ENCODE measurements around the gene GAL. TPM values are rescaled to one million over a fixed set of nuclear protein-coding genes. Genes with fewer than 3 reads are reported as not detected.

GAL gene
- total RNA-seq, result 0.43 and 0.96 TPM in 2 replicates

GRCh38 chr11:68684385-68685356 lies at the start of gene GAL:
Gene GAL (plus strand): TSS chr11:68684544. CDS start chr11:68684924, 380 bp downstream.

Other genes with a start within 250 kb of the GAL start
- gene PPP6R3, start 223.8 kb upstream of the GAL start, total RNA-seq, result 95.3 and 117 TPM in 2 replicates
- 6.7 and 7.0 TPM in 2 replicates for gene TESMIN, start 67.0 kb downstream of the GAL start, total RNA-seq
- 10.6 and 33.9 TPM in 2 replicates for gene CPT1A, start 157.4 kb downstream of the GAL start, total RNA-seq
- 88.7 and 91.1 TPM in 2 replicates for gene MRPL21, start 219.3 kb downstream of the GAL start, total RNA-seq
- 7.5 and 8.0 TPM in 2 replicates for gene IGHMBP2, start 219.3 kb downstream of the GAL start, total RNA-seq